A673 (cell line): Measurements from ENCODE around the gene MKS1.

Experiments
- EZH2 ChIP-seq: fragments of 200-600 bp; sonication (generic); IDR thresholded peaks from 2 replicates; pipeline ENCODE4 v1.6.1; 2017; ENCODE audit warnings: borderline replicate concordance, low read depth, mild to moderate bottlenecking, mixed read lengths, antibody characterized with exemption, low read length; ENCODE audit not compliant: poor library complexity, severe bottlenecking
- TF ChIP-seq, protein P1 (sequence below): fragments of 300-800, 200-600 bp; sonication (generic); conservative IDR thresholded peaks from 2 replicates; pipeline ENCODE4 v1.5.1; 2017; ENCODE audit warnings: low read depth, mild to moderate bottlenecking, antibody characterized with exemption, low read length, moderate library complexity, mixed read lengths

DNA sequence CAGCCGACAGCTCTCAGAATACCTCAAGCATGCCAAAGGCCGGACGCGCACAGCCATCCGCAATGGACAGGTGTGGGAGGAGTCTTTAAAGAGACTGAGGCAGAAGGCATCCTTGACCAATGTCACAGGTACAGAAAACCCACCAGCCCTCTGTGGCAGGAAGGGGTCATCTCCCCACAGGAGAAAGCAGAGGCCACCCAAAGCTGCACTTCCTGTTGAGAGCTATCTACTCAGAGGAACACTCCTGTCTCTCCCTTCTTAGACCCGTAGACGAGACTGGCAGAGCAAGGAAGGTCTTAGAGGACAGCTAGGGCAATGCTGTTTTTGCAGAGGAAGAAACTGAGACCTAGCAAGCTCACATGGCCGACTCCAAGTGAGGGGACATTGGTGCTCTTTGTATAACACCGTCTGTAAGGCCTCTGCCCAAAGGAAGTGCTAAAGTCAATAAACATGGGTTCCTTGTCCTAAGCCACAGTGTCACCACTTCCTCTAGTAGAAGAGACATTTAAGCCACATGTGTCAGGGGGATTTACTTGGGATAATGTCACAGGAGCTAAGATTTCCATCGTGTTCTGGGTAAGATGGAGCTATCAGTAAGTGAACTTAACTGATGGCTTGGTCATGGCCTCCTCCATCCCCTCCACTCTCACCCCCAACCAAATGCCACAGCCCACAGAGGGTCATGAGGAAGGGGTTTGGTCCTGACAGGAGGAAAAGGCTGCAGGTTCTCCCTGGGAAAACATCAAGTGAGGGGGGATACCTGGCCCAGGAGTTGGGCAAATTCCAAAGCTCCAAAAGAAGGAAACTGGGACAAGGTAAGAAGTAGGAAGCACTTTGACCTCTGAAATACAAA lies 28.7 kb upstream of the MKS1 start:
- TF ChIP-seq, protein P1, sequence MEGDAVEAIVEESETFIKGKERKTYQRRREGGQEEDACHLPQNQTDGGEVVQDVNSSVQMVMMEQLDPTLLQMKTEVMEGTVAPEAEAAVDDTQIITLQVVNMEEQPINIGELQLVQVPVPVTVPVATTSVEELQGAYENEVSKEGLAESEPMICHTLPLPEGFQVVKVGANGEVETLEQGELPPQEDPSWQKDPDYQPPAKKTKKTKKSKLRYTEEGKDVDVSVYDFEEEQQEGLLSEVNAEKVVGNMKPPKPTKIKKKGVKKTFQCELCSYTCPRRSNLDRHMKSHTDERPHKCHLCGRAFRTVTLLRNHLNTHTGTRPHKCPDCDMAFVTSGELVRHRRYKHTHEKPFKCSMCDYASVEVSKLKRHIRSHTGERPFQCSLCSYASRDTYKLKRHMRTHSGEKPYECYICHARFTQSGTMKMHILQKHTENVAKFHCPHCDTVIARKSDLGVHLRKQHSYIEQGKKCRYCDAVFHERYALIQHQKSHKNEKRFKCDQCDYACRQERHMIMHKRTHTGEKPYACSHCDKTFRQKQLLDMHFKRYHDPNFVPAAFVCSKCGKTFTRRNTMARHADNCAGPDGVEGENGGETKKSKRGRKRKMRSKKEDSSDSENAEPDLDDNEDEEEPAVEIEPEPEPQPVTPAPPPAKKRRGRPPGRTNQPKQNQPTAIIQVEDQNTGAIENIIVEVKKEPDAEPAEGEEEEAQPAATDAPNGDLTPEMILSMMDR: no peak
- TF ChIP-seq EZH2: no peak
